GM12878 (cell line): ENCODE data around the gene DCC.

Experiments
- BRCA1 ChIP-seq: IDR thresholded peaks from 2 replicates; pipeline ENCODE4 v1.6.1; 2011; ENCODE audit warnings: low read depth, low read length, improper control_type of control experiment
- CEBPB ChIP-seq, 2 experiments: fragments of 150-350 bp in 1 of 2; IDR thresholded peaks; 2 replicates each; pipeline ENCODE4 v1.6.1; 2012 to 2014; ENCODE audit warnings: low read depth in 2 of 2, low read length in 2 of 2, borderline replicate concordance in 1 of 2, inconsistent platforms in 1 of 2
- EZH2 ChIP-seq: IDR thresholded peaks from 2 replicates; pipeline ENCODE4 v1.6.1; 2012; ENCODE audit warnings: low read depth, mild to moderate bottlenecking, control low read depth, inconsistent platforms, low read length, borderline replicate concordance; ENCODE audit not compliant: control insufficient read depth
- FOXK2 ChIP-seq: fragments of 450-650 bp; IDR thresholded peaks from 2 replicates; pipeline ENCODE4 v1.6.1; 2017; ENCODE audit warnings: mild to moderate bottlenecking, moderate library complexity
- MTA3 ChIP-seq: IDR thresholded peaks from 2 replicates; pipeline ENCODE4 v1.6.1; 2012; ENCODE audit warnings: low read length, inconsistent platforms, borderline replicate concordance
- POLR2A ChIP-seq: IDR thresholded peaks from 2 replicates; pipeline ENCODE4 v1.6.1; 2011; ENCODE audit warnings: low read depth, mild to moderate bottlenecking, low read length
- RBBP5 ChIP-seq: fragments of 200-600 bp; sonication (generic); conservative IDR thresholded peaks from 2 replicates; pipeline ENCODE4 v1.6.1; 2016
- SIN3A ChIP-seq: IDR thresholded peaks from 2 replicates; pipeline ENCODE4 v1.6.1; 2012; ENCODE audit warnings: low read depth, low read length, improper control_type of control experiment
- TF ChIP-seq, protein P1 (sequence below), 3 experiments: IDR thresholded peaks in 2 of 3; conservative IDR thresholded peaks in 1 of 3; 2 replicates each; pipeline ENCODE4 v1.5.1; 2011; ENCODE audit warnings: low read depth in 3 of 3, low read length in 3 of 3, mild to moderate bottlenecking in 3 of 3, control low read depth in 2 of 3, moderate library complexity in 2 of 3, inconsistent platforms in 1 of 3, mixed read lengths in 1 of 3; ENCODE audit not compliant: control insufficient read depth in 2 of 3, insufficient read depth in 1 of 3; ENCODE audit errors: extremely low read depth in 1 of 3

DNA sequence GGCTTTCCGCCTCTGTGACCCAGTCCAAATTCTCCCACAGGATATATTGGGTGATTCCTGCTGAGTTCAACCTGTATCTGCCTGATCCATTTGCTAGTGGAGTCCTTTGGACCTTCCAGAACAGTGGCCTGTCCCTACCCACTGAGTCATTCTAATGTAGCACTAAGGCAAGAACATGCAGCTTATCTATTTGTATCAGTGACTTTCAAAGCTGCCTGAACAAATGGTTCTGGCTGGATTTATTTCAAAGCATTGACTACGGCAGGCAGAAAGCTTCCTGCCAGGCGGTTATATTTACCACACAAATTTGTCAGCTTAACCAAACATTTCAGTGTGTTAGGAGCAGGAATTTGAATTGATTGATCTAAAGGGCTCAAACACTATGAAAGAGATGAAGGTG is 613.4 kb downstream of the DCC start:
- TF ChIP-seq SIN3A: no peak
- no peak for TF ChIP-seq POLR2A
- no peak for TF ChIP-seq CEBPB (IDR thresholded peaks at IDR 0.05; ENCODE audit: borderline replicate concordance in 1 of 2, low read depth in 2 of 2, low read length in 2 of 2)
- no peak for TF ChIP-seq MTA3
- TF ChIP-seq, protein P1, sequence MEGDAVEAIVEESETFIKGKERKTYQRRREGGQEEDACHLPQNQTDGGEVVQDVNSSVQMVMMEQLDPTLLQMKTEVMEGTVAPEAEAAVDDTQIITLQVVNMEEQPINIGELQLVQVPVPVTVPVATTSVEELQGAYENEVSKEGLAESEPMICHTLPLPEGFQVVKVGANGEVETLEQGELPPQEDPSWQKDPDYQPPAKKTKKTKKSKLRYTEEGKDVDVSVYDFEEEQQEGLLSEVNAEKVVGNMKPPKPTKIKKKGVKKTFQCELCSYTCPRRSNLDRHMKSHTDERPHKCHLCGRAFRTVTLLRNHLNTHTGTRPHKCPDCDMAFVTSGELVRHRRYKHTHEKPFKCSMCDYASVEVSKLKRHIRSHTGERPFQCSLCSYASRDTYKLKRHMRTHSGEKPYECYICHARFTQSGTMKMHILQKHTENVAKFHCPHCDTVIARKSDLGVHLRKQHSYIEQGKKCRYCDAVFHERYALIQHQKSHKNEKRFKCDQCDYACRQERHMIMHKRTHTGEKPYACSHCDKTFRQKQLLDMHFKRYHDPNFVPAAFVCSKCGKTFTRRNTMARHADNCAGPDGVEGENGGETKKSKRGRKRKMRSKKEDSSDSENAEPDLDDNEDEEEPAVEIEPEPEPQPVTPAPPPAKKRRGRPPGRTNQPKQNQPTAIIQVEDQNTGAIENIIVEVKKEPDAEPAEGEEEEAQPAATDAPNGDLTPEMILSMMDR (IDR thresholded peaks at IDR 0.05 in 2 of 3, conservative IDR thresholded peaks at IDR 0.05 in 1 of 3; ENCODE audit: control insufficient read depth in 2 of 3, extremely low read depth in 1 of 3, insufficient read depth in 1 of 3, low read depth in 3 of 3, low read length in 3 of 3): no peak
- TF ChIP-seq FOXK2: no peak
- TF ChIP-seq BRCA1: no peak
- TF ChIP-seq RBBP5: no peak
- no peak for TF ChIP-seq EZH2
